Anterior cingulate cortex (tissue), 58 donors: ENCODE measurements around the gene EHD2.

ENCODE experiments used
- DNase-seq, 58 donors: peaks; one replicate each; lab custom pipeline; 2025; lab: John Stamatoyannopoulos, UW

The EHD2 gene

DNA sequence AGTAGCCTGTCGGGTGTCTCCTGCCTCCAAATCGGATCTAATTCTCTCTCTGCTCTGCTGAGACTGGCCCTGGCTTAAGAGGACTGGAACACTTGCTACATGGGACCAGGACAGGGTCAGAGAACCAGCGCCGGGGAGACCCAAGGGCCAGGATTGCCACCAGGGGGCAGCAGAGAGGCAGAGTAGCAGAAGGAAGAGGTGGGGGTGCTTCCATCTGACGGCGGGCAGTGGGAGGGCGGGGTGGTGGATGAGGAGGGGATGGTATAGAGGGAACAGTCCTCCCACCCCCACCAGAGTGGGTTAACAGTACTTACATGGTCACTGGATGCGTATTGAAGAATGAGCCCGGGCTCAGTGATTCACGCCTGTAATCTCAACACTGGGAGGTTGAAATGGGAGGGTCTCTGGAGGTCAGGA lies 77.2 kb downstream of the EHD2 start:
- DNase-seq, result peak in 52 of 58 donors; percentile 4 to 89 (median 46)

DNA sequence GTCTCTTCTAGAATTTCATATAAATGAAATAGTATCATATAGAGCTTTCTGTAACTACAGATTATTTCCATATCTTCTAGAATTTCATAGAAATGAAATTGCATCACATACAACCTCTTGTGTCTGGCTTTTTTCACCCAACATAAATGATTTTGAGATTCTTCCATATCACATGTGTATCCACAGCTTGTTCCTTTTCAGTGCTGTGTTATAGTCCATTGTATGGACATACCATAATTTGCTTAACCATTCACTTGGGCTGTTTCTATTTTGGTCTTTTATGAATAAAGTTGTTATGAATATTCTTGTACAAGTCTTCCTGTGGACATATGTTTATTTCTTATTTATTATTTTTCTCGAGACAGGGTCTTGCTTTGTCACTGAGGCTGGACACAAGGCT lies 79.4 kb downstream of the EHD2 start:
- DNase-seq, result no peak
